Fibroblast of peridontal ligament (primary cell): ENCODE measurements around the gene SLCO3A1.
"Not testable (repeated sequence)": the region's sequence is repeated elsewhere in the genome, so short reads cannot be mapped to it uniquely, and the experiment has no call there.

Experiments
- DNase-seq: peaks from one replicate; pipeline ENCODE4 v3.0.0-alpha.2; 2010; ENCODE audit errors: extremely low read depth

SLCO3A1 gene

DNA sequence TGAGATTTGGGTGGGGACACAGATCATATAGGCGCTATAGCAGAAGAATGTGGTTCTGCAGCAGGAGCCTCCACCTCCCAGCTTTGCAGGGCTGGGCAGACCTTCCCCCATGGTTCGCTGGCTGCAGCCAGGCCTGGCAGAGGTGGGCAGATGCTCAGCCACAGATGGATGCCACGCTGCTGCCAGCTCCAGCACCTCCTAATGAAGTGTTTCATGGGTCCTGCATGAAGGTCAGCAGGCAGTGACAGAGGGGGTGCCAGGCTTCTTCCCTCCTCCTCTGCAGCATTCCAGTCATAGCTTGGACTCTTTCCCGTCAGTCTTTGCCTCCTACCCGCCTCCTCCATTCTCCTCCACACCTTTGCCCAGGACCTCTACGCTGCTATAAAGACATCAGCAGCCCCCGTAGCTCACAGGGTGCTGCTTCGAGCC, 85.9 kb downstream of the SLCO3A1 start:
- DNase-seq, result no peak

DNA sequence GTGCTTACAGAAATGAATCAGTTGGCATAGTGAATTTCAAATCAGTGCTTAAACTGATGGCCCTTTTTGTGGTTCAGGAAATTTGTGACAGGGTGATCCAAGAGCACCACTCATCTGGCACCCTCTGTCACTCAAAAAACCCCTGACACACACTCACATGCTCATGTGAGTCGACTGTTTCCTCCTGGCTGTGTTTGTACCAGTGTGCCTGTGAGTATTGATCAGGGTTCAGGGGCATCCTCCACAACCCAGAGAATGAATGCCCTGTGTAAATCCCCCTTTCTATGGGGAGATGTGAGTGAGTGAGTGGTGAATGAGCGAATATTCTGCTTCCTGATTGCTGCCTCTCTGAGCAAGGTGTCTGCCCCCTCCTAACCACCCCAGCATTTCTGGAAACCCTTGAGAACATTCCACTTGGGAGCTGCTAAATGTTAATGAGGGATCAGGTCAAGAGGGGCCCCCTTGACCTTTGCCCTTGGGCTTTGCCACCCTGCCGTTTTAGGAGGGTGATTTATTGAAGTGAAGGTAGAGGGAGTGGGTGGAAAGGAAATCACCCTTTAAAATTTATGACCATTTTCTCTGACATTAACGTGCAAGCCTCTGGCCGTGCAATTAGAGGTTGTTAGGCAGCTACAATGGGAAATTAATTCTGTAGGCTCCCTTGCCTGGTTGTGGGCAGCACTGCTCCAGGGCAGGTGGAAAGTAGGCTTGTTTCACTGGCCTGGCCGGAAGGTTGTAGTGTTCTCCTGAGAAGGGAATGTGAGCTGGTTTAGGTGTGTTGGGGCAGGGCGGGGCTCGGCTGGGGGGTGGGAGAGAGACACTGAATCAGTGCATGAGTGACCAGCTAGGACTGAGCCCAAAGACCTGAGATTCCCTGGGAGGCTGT, 87.2 kb downstream of the SLCO3A1 start:
- no peak for DNase-seq

DNA sequence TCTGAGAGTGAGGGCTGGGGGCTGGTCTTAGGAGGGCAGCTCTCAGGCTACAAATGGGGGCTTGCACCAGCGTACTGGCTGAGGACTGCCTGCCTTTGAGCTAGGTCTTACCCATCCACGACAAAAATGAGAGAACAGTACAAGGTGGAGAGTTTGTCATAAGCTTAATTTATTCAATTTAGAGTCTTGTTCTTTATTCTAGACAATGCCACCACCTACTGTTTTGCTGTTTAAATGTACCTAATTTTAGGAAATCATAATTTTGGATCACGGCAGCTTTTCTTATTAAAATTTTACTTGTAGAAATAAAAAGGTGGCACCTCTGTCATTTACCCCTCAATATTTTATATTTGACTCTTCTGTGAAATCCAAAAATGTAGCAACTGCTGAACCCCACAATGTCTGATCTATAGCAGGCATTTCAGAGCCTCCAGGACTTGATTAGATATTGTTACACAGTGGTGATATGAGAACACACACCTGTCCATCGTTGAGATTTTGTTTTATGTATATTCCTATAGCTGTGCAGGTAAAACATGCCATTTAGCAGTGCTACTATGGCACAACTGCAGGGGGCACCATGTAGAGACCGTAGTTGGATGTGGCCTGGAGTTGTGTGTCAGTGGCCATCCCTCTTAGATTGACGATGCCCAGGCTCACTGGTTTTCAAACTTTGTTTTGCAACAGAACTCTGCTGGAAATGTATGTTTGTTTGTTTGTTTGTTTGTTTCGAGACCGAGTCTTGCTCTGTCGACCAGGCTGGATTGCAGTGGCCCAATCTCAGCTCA, 88.6 kb downstream of the SLCO3A1 start:
- peak; percentile 57 for DNase-seq

DNA sequence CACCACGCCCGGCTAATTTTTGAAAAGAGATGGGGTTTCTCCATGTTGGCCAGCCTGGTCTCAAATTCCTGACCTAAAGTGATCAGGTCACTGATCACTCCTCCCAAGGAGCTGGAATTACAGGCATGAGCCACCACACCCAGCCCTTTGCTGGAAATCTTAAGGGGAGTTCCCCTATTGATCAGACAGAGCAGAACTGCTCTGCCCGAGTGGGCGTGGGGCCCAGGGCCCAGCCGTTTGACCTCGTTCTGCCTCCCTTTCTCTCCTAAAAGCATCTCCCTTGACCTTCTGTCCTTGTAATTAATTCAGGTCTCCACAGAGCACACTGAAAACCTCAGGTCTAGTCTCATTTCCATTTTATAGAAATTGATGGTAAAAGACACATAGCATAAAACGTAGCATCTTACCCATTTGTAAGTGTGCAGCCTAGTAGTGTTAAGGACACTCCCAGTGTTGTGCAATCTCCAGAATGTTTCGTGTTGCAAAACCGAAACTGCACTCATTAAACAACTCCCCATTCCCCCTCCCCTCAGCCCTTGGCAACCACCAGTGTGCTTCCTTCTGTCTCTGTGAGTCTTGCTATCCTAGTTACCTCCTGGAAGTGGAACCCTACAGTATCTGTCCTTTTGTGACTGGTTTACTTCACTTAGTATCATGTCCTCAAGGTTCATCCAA, 89.3 kb downstream of the SLCO3A1 start:
- peak; percentile 95 for DNase-seq

DNA sequence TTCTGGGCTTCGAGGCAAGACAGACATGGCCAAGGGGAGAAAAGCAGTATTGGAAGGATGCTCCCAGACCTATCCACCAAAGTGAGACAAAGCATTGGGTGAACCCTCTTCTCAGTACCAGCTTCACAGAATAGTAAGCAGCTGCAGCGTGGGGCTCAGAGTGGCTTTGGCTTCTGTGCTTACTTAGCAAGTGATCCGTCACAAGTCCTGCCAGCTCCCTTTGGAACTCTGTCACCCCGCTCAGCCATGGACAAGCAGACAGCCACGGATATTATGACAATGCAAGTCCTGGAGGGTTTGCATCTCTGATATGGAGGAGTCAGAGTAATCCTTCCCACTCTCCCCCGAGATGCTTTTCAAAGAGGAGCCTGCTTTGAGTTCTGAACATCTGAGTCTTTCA, 90.8 kb downstream of the SLCO3A1 start:
- DNase-seq, result no peak

DNA sequence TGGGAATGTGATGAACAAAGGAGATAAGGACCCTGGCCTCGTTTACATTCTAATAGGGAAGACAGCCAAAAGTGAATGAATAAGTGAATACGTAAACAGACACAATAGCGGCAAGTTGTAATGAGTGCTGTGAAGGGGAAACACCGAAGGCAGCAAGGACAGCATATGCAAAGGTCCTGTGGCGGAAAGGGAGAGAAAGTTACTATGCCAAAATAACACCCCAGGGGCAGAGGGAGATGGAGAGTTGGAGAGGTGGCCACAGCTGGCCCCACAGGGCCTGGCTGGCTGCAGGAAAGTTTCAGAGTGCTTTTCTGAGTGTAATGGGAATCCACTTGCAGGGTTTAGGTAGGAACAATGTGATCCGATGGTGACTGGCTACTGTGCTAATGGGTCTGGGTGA, 91.9 kb downstream of the SLCO3A1 start:
- no peak for DNase-seq

DNA sequence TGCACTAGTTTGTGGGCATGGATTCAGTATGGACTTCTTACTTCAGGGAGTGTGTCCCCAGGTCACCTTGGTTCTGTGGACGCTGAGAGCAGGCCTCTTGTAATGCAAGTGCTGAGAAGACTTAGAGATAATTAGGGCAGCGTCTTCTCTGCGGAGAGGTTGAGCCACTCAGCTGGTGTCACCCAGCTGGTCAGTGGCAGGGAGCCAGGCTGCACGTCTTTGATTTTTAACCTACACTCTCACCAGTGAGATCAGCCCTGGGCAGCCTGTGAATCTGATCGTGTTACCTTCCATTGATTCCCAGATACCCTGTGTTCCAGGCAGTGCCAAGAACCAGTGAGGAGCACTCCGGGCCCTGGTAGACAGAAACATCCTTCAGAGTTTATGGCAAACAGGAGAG, 92.6 kb downstream of the SLCO3A1 start:
- no peak for DNase-seq

DNA sequence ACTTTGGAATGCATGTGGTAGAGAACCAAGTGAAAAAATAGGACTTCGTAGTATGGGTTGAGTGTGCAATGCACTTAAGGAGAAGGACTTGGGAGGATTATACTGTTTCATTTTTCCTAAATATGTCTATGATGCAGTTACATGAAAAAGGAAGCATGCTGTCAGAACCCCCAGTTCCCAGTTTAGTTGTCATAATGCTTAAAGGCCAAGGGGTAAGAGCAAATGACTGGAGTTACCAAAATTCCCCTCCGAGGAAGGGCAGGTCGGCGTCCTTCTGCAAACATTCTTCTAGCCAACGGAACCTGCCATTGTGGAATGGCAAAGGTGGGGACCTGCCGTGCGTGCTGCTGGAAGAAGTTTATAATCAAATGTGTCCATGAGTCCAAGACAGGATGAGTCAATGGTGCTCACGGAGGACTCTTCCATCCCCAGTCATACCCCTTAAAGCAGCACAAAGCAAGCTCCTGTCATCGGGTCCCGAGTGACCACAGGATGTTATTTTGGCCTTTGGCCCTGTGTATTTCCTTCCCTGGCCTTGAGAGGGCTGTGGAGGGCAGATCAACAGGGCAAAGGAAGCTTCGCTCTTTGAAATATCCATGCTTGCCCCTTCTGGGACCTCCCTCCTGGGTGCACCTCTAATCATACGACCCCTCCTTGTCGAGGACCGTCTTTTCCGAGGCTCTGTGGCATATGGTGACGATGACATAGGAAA, 93.2 kb downstream of the SLCO3A1 start:
- DNase-seq, result no peak

DNA sequence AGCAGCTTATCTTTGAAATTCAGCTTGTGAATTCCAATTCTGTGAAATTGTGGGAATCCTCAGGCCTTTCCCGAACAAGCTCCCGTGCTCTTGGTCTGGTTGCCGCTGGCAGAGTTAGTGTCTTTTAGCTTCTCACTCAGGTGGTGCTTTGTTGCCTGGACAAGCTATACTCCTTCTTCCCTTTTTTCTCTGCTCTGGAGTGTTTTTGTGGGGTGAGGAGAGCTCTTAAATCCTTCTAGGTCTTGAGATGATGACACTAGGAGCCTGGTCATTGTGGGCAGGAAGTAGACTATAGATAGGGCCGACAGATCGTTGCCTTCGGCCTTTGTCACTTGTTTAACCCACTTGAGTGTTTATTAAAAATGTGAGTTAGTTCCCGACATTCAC, 93.8 kb downstream of the SLCO3A1 start:
- DNase-seq, result no peak

DNA sequence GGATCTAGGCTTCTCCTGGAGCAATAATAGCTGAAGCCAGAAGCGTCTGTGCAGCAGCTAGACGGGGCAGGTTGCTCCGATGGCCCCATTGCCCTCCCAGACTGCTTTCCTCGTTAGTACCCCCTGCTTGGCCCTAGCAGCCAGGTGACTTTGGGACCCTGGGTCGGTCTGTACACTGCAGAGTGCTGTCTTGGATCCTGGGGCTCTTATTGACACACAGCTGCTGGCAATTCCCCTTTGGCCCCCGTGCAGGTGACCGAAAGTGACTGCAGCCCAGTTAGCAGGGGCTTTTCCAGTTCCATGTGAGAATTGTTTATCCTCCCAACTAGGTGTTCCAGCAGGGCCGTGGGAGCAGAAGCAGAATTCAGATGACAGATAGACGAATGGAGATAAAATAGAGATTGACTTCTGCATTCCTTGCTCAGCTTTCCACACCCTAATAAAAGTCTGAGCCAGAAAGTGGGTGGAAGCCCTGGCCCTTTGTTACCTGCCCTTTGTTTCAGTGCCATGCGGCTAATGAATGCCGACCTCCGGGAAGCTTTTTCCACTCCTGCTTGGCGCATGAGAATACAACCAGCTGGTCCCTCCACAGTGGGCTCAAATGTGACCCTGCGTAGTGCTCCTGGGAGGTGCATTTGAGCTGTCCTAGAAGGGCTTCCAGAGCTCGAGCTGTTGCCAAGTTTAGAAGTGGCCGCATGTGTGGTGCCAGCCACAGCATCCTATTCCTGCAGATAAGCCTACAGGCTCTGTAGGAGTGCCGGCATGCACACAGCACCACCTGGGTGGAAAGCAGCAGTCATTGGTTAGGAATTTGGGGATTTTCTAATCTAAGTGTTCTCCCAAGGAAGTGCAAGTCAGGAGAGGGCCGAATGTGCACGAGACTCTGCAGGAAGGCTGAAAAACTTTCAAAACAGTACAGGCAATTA, 94.4 kb downstream of the SLCO3A1 start:
- DNase-seq, result no peak

DNA sequence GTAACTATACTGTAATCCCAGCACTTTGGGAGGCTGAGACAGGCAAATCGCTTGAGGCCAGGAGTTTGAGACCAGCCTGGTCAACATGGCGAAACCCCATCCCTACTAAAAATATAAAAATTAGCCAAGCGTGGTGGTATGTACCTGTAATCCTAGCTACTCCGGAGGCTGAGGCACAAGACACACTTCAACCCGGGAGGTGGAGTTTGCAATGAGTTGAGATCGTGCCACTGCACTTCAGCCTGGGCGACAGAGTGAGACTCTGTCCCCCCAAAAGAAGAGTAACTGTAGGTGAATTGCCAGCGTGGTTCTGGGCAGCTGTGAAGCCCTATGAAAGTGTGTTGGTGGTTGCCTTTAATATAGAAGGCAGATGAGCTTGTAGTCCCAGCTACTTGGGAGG, 95.9 kb downstream of the SLCO3A1 start:
- no peak for DNase-seq

DNA sequence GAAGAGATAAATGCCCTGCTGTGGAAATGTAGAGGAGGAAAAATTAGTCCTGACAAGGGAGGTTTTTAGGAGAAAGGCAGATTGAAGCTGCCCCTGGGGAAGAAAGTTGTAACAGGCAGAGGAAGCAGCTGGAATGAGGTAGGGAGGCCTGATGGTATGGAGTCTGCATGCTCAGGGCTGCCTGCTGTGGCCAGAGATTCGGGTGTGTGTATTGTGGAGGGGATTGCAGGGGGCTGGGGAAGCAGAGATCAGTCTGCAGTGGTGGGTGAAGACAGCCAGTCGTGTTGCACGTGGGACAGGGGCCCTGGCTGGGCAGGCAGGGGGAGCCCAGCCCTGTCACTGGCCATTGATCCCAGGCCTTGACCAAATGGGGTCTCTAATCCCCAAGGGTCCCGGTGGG, 96.5 kb downstream of the SLCO3A1 start:
- no peak for DNase-seq

DNA sequence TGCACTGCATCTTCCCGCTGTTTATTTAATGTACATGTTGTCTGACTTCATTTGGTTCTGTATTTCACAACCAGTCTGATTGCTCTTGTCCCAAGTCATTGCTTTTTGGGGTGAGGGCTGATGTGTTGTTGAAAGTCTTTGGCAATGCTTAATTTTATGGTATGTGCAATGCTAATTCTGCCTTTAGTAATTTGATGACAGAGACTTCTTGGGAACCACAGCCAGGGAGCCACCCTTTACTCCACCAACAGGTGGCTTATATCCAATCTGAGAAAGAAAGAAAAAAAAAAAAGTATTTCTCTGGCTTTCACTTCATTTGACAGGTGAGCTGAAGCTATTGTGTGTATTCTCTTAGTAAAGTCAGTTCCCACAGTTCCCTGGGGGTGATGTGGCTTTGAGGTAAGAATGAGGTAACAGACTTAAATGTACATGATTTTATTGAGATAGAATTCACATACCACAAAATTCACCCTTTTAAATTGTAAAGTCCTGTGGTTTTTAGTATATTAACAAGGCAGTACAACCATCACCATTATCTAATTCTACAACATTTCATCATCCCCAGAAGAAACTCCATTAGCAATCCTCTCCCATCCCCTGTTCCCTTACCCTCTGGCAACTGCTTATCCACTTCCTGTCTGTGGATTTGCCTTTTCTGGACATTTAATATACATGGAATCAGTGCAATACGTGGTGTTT, 97.3 kb downstream of the SLCO3A1 start:
- DNase-seq, result no peak

DNA sequence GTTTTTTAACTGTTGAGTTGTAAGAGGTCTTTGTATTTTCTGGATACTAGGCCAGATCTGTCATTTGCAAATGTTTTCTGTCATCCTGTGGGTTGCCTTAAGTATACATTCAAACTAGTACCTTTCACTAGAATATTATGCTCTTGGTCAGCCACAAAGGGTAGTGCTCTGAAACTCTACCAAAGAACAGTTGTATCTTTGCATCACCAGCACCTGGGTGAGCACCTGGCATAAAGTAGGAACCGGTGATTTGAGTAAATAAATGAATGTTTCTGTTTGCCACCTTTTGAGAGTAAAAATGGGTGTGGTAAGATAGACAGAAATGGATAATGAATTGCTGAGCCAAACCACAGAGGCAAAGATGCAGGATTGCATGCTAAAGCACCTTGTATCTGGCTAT, 98.7 kb downstream of the SLCO3A1 start:
- no peak for DNase-seq

DNA sequence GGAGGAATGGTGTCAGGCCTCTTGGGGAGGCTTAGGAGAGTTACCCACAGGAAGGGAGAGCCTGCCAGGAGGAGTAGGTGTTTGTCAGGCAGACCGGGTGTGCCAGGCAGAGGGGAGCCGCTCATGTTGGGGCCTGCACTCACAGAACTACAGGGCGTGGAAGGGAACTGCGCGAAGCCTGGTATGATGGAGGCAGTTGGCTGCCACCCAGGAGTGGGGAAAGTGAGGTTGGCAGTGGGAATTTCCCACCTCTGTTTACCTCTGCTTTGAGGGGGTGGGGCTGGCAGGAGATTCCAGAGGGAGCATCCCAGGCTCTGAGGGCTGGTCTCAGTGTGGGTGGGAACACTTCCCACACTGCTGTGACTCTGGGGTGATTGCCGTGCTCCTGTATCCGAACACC, 99.9 kb downstream of the SLCO3A1 start:
- DNase-seq, result no peak

DNA sequence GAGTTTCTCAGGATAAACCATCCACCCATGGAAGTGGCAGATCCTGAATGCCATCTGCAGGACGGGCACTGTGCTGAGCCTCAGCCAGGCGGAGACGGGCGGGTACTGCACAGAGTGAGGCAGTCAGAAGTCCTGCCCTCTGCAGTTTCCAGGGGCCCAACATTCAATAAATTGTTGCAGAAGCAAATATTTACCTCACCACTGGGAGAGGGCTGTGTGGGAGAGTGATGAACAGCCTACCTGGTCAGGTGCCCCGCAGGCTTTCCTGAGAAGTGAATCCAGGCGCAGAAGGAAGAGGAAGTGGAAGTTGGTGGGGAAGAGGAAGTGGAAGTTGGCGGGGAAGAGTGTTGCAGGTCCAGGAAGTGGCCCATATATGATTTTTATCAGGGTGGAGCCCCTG, 100.8 kb downstream of the SLCO3A1 start:
- DNase-seq, result no peak

DNA sequence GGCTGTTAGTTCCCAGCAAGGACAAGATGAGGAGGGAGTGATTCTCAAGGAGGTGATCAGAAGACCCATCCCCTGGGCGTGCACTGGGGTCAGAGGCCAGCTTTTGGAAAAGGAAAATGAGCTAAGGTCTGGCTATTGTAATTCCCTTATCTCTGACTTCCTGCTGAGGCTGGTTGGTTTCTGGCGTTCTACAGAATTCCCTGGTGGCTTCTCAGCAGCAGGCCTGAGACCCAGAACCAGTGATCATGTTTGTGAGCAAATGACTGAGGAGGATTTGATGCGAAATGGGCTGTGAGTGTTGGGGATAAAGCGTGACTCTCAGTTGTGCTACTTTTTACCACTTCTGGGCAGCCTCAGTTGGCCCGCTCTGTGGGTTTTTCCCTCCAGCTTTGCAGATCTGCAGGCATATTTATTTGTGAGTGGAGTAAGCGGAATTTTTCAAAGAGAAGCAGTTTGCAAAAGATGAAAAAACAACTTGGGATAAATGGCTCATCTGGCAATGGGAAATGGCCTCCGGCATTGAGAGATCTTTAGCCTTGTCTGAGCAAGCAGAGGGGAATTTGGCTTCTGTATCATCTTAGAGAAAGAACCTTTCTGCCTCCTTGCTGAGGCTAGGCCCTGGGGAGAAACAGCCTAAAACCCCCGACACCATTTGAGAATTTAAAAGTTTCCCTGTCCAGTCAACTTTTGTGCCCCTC, 102.7 kb downstream of the SLCO3A1 start:
- peak; percentile 57 for DNase-seq

DNA sequence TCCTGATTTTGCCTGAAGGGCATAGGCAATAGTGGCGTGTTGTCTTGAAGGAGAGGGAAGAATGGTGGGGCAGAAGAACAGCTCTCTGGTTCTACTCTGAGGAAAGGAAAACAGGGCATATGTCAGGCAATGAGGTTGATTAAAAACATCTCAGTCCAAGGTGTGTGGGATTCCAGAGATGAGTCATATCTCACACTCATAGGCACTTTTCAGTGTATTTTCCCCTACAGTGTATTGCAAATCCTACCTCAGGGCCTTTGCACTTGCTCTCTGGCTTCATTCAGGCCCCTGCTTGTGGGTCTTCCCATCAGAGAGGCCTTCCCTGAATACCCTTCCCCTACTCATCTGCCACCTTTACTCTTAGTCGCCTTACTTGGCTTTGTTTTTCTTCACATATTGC, 107.8 kb downstream of the SLCO3A1 start:
- DNase-seq, result no peak

DNA sequence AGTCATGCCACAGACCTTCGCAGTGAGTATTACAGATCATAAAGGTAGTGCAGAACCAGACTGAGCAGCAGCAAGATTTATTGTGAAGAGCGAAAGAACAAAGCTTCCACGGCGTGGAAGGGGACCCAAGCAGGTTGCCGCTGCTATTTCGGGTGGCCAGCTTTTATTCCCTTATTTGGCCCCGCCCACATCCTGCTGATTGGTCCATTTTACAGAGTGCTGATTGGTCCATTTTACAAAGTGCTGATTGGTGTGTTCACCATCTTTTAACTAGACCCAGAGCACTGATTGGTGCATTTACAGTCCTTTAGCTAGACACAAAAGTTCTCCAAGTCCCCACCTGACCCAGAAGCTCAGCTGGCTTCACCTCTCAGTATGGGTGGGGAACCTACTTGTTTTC, 110.2 kb downstream of the SLCO3A1 start:
- not testable (repeated sequence) for DNase-seq
